Measurements from ENCODE around the gene NUDT22. TPM values are rescaled to one million over a fixed set of nuclear protein-coding genes. Genes with fewer than 3 reads are reported as not detected.

Gene NUDT22
- polyA plus RNA-seq, 3 donors from 2014 or later, result 64.9 to 95.4 (median 74.9) TPM

- H3K4me3 Mint-ChIP-seq, result no peak overlapping the region
These were observed 29.4 kb upstream of the NUDT22 start for GRCh38 chr11:64196626-64197025.

GRCh38 chr11:64198511-64198910 lies 27.6 kb upstream of the NUDT22 start:
- no peak for DNase-seq
- Mint-ChIP-seq H3K9me3 (no peaks in the 10 kb centered on the region), H3K27ac (peak overlapping the region in 1 of 6 donors; percentile 46), H3K4me3 (no peak overlapping the region), H3K36me3 (peaks cover 29 to 60% (median 48%) of the 10 kb centered on the region in 3 donors), H3K4me1 (peaks cover 5 to 7% of the 10 kb centered on the region in 2 donors), H3K27me3 (ENCODE audit: low read depth in 3 of 3) (no peaks in the 10 kb centered on the region)

More at GRCh38 chr11:64196626-64197025, 29.4 kb upstream of the NUDT22 start:
- Mint-ChIP-seq H3K36me3 (peaks cover 20 to 51% (median 37%) of the 10 kb centered on the region in 3 donors), H3K9me3 (no peaks in the 10 kb centered on the region), H3K4me1 (peaks cover 8 to 16% of the 10 kb centered on the region in 2 donors), H3K27me3 (ENCODE audit: low read depth in 3 of 3) (no peaks in the 10 kb centered on the region), H3K27ac (peak overlapping the region in 1 of 6 donors; percentile 28)
- no peak for DNase-seq

GRCh38 chr11:64201543-64201942 lies 24.5 kb upstream of the NUDT22 start:
- DNase-seq, result no peak
- Mint-ChIP-seq H3K9me3 (no peaks in the 10 kb centered on the region), H3K4me3 (no peak overlapping the region), H3K4me1 (peaks cover 26% of the 10 kb centered on the region in 2 donors), H3K27me3 (ENCODE audit: low read depth in 3 of 3) (peaks cover 0 to 6% (median 3%) of the 10 kb centered on the region in 3 donors), H3K36me3 (peaks cover 27 to 51% (median 38%) of the 10 kb centered on the region in 3 donors), H3K27ac (peak overlapping the region in 3 of 6 donors; percentile 1 to 70 (median 34))

DNA sequence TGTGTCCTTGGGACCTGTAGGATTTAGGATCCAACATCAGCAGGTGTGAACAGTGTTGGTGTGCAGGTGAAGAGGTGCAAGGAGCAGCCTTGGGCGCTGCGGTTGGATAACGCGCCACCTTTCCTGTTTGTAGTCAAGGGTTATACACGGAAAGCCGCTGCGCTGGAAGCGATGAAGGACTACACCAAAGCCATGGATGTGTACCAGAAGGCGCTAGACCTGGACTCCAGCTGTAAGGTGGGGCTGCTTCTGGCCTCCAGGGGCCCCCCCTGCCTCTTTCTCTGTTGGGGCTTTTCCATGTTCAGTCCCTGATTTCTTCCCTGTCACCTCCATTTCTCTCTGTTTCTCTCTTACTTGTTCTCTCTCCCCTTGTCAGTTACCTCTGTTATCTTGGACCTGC lies 23.1 kb upstream of the NUDT22 start:
- H3K4me1 Mint-ChIP-seq, result peaks cover 25 to 33% of the 10 kb centered on the region in 2 donors
- H3K27ac Mint-ChIP-seq, result no peak overlapping the region
- peaks cover 19 to 41% (median 28%) of the 10 kb centered on the region in 3 donors for H3K36me3 Mint-ChIP-seq
- H3K9me3 Mint-ChIP-seq, result no peaks in the 10 kb centered on the region
- DNase-seq, result no peak
- H3K27me3 Mint-ChIP-seq (ENCODE audit: low read depth in 3 of 3), result peaks cover 3 to 11% (median 6%) of the 10 kb centered on the region in 3 donors
- no peak overlapping the region for H3K4me3 Mint-ChIP-seq

- Mint-ChIP-seq H3K27me3 (ENCODE audit: low read depth in 3 of 3) (peaks cover 3 to 11% (median 6%) of the 10 kb centered on the region in 3 donors), H3K9me3 (no peaks in the 10 kb centered on the region), H3K4me1 (peaks cover 25 to 34% of the 10 kb centered on the region in 2 donors), H3K36me3 (peaks cover 19 to 41% (median 28%) of the 10 kb centered on the region in 3 donors), H3K4me3 (peak overlapping the region in 1 of 5 donors; percentile 17), H3K27ac (peak overlapping the region in 4 of 6 donors; percentile 49 to 90 (median 67))
- no peak for DNase-seq
These were observed 22.5 kb upstream of the NUDT22 start for GRCh38 chr11:64203421-64204079.

DNA sequence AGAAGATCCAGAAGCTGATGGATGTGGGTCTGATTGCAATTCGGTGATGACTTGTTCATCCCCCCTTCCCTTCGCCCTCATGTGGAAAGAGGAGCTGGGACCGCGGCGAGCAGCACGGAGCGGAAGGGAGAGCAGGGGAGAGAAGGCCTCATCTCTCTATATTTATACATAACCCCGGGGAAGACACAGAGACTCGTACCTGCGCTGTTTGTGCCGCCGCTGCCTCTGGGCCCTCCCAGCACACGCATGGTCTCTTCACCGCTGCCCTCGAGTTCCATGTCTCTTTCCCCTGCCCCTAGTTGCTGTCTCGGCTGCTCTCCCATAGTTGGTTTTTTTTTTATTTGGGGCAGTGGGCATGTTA lies 22.0 kb upstream of the NUDT22 start:
- Mint-ChIP-seq H3K9me3 (no peaks in the 10 kb centered on the region), H3K27me3 (ENCODE audit: low read depth in 3 of 3) (peaks cover 3 to 11% (median 6%) of the 10 kb centered on the region in 3 donors), H3K27ac (peak overlapping the region in 5 of 6 donors; percentile 40 to 92 (median 84)), H3K4me1 (peaks cover 30 to 39% of the 10 kb centered on the region in 2 donors), H3K4me3 (no peak overlapping the region), H3K36me3 (peaks cover 19 to 41% (median 28%) of the 10 kb centered on the region in 3 donors)
- DNase-seq, result no peak

DNA sequence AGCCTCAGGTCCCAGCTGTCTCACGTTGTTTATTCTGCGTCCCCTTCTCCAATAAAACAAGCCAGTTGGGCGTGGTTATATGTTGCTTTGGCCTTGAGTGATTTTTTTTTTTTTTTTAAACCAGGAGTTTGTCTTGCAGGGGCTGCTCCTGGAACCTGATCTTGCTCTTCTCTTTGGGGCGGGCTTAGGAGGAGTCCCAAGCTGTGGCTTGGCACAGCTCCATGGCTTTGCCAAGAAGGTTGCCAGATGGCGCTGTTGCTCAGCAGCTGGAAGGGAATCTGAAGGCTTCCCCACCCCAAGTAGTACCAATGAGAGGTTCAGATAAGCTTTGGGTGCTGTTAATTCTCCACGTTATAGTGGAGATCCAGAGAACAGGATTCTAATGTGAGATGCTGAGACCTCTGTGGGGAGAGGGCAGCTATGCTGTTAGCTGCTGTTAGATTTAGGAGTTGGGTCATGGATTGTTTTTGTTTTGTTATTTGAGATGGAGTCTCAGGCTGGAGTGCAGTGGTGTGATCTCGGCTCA lies 21.5 kb upstream of the NUDT22 start:
- no peaks in the 10 kb centered on the region for H3K9me3 Mint-ChIP-seq
- DNase-seq, result peak; percentile 71 to 79 (median 74)
- peaks cover 5 to 11% (median 6%) of the 10 kb centered on the region in 3 donors for H3K27me3 Mint-ChIP-seq (ENCODE audit: low read depth in 3 of 3)
- peaks cover 19 to 41% (median 28%) of the 10 kb centered on the region in 3 donors for H3K36me3 Mint-ChIP-seq
- peak overlapping the region; percentile 44 to 86 (median 82) for H3K4me3 Mint-ChIP-seq
- H3K27ac Mint-ChIP-seq, result peak overlapping the region; percentile 83 to 97 (median 91)
- H3K4me1 Mint-ChIP-seq, result peaks cover 32 to 40% of the 10 kb centered on the region in 2 donors

DNA sequence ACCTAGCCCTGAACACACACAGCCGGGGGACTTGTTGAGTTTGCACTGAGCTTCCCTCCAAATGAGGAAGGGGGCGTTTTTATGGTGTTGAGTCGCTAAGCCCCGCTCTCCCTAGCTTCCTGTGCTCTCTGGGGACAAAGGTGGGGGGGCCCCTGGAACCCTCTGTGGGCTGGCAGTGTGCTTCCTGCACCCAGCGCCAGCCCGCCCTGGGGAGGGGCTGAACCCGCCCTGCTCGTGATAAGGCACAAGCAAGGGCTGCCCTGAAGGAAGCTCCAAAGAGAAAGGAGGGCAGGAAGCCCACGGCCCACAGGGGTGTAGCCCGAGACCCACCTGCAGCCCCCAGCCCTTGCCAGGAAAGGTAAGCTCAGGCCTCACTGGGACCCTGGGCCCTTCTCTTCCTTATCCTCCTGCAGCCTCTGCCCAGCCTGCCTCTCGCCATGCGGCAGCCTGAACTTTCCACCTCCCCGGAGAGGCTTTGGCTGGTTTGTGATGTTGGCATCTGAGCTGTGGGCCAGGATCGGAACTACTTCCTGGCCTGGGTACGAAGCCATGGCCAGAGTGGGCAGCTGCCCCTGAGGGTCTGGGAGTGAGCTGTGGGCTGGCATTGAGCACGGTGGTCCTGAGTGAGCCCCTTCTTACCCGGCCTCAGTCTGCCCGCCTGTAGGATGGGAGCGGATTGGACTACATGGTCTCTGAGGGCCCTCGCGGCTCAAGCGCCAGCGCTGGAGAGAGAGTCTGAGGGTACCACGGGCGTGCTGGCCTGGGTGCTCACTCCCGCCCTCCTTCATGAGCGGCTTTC lies 19.4 kb upstream of the NUDT22 start, which contains the start of gene FERMT3:
FERMT3 (plus strand) TSS at position 265 of the 799 bp plus-strand sequence. CDS start 644 bp downstream, outside the sequence.
- DNase-seq, result peak; percentile 63 to 68 (median 66)
- Mint-ChIP-seq H3K36me3 (peaks cover 15 to 27% (median 17%) of the 10 kb centered on the region in 3 donors), H3K27me3 (ENCODE audit: low read depth in 3 of 3) (peaks cover 5 to 11% (median 6%) of the 10 kb centered on the region in 3 donors), H3K27ac (peak within 1 kb of the TSS; percentile 91 to 96 (median 95)), H3K4me1 (peaks cover 32 to 45% of the 10 kb centered on the region in 2 donors), H3K9me3 (no peaks in the 10 kb centered on the region), H3K4me3 (peak within 1 kb of the TSS; percentile 90 to 95 (median 91))

GRCh38 chr11:64207256-64208085 lies 18.6 kb upstream of the NUDT22 start:
- no peaks in the 10 kb centered on the region for H3K9me3 Mint-ChIP-seq
- peaks cover 5 to 11% (median 6%) of the 10 kb centered on the region in 3 donors for H3K27me3 Mint-ChIP-seq (ENCODE audit: low read depth in 3 of 3)
- peak overlapping the region; percentile 91 to 96 (median 95) for H3K27ac Mint-ChIP-seq
- H3K4me1 Mint-ChIP-seq, result peaks cover 39 to 45% of the 10 kb centered on the region in 2 donors
- H3K36me3 Mint-ChIP-seq, result peaks cover 18 to 25% (median 21%) of the 10 kb centered on the region in 3 donors
- H3K4me3 Mint-ChIP-seq, result peak overlapping the region; percentile 90 to 95 (median 91)
- DNase-seq, result peak; percentile 78 to 80 (median 79)

- DNase-seq, result no peak
- peaks cover 5 to 11% (median 6%) of the 10 kb centered on the region in 3 donors for H3K27me3 Mint-ChIP-seq (ENCODE audit: low read depth in 3 of 3)
- peak overlapping the region; percentile 91 to 96 (median 95) for H3K27ac Mint-ChIP-seq
- H3K9me3 Mint-ChIP-seq, result no peaks in the 10 kb centered on the region
- peak overlapping the region; percentile 90 to 95 (median 91) for H3K4me3 Mint-ChIP-seq
- peaks cover 14 to 24% (median 19%) of the 10 kb centered on the region in 3 donors for H3K36me3 Mint-ChIP-seq
- peaks cover 43 to 45% of the 10 kb centered on the region in 2 donors for H3K4me1 Mint-ChIP-seq
These were observed 17.8 kb upstream of the NUDT22 start for GRCh38 chr11:64208086-64208795.

GRCh38 chr11:64208796-64209562 lies 17.1 kb upstream of the NUDT22 start:
- peaks cover 5 to 10% (median 6%) of the 10 kb centered on the region in 3 donors for H3K27me3 Mint-ChIP-seq (ENCODE audit: low read depth in 3 of 3)
- H3K36me3 Mint-ChIP-seq, result peaks cover 14 to 19% (median 15%) of the 10 kb centered on the region in 3 donors
- H3K4me1 Mint-ChIP-seq, result peaks cover 44 to 45% of the 10 kb centered on the region in 2 donors
- no peaks in the 10 kb centered on the region for H3K9me3 Mint-ChIP-seq
- no peak for DNase-seq
- peak overlapping the region; percentile 79 to 96 (median 95) for H3K27ac Mint-ChIP-seq
- peak overlapping the region; percentile 31 to 91 (median 54) for H3K4me3 Mint-ChIP-seq

- H3K4me3 Mint-ChIP-seq, result peak overlapping the region in 3 of 5 donors; percentile 41 to 47 (median 44)
- H3K27ac Mint-ChIP-seq, result peak overlapping the region; percentile 20 to 96 (median 60)
- peaks cover 39 to 41% of the 10 kb centered on the region in 2 donors for H3K4me1 Mint-ChIP-seq
- H3K36me3 Mint-ChIP-seq, result peaks cover 11 to 14% (median 11%) of the 10 kb centered on the region in 3 donors
- no peaks in the 10 kb centered on the region for H3K9me3 Mint-ChIP-seq
- no peak for DNase-seq
- peaks cover 4 to 8% (median 6%) of the 10 kb centered on the region in 3 donors for H3K27me3 Mint-ChIP-seq (ENCODE audit: low read depth in 3 of 3)
These were observed 16.6 kb upstream of the NUDT22 start for GRCh38 chr11:64209563-64209843.

All from immature natural killer cell (primary cell).